Measurements from ENCODE around the gene SHROOM3.

GRCh38 chr4:76736414-76736813, 301.4 kb downstream of the SHROOM3 start:
- no peak for TF ChIP-seq CTCF (IDR thresholded peaks at IDR 0.05 in 8 of 11, conservative IDR thresholded peaks at IDR 0.05 in 3 of 11)
- no peak for TF ChIP-seq POLR2A (IDR thresholded peaks at IDR 0.05)
- TF ChIP-seq POLR2AphosphoS5 (IDR thresholded peaks at IDR 0.05) = no peak
